T1000 (cell line): Measurements from ENCODE around the gene DISC1.
"Not testable (repeated sequence)": the region's sequence is repeated elsewhere in the genome, so short reads cannot be mapped to it uniquely, and the experiment has no call there.

ENCODE experiments used
- DNase-seq: peaks from one replicate; lab custom pipeline; 2025; ENCODE audit warnings: mixed read lengths; lab: John Stamatoyannopoulos, UW

DISC1 gene

GRCh38 chr1:231699784-231700183 lies 73.2 kb downstream of the DISC1 start:
- DNase-seq = no peak

GRCh38 chr1:231701306-231701705 lies 74.7 kb downstream of the DISC1 start:
- DNase-seq = no peak

- DNase-seq = no peak
Measured at GRCh38 chr1:231702331-231702730, 75.7 kb downstream of the DISC1 start.

DNA sequence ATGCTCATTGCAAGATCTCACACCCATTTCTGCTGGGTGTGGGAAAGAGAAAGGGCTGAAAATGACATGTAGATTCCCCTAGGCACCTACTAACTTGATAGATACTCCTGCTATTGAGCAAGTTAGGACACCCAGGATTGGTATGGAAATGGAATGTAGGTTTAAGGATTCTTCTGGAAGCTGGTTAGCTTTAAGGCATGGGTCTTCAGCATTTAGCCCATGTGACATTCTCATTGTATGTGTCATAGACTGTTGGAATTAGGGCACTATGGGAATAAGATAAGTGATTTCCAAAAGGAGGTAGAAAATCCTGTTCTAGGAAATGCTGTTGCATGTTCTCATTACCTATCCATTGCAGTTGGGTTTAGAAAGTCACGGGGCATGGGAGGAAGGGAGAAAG lies 76.2 kb downstream of the DISC1 start:
- no peak for DNase-seq

- DNase-seq = no peak
Measured at GRCh38 chr1:231705806-231706760, 79.5 kb downstream of the DISC1 start.

DNA sequence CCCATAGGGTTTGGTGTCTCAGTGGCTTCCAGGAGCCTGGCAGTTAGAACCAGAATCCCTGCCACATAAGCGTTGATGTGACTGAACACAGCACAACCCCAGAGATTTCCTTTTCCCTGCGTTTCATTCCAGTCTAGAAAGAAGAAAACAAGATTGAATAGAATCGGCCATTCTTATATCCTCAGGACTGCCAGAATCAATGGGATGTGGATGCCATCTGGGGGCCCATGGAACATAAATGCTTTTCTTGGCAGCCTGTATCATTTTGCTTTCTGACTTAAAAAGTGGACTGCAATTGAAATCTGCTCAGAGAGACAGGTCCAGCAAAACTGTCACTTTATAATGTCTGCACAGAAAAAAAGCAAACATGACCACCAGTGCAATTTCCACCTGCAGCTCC lies 80.3 kb downstream of the DISC1 start:
- DNase-seq = no peak

DNA sequence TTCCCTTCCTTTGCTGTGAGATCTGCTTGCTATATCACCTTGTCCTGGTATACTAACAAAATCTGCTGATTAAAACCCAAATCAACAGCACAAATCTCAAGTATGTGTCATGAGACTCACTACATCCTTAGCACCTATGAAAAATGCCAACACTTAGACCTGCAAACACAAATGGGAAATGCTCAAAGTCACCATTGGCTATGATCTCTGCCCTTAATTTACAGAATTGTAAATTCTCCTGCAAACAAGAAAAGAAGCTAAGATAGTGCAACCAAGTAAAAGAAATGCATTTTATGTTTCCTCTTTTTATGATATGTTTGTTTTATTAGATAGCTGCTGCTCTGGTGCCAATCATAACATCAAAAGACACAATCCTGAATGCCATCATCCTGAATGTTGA lies 80.8 kb downstream of the DISC1 start:
- DNase-seq = no peak

GRCh38 chr1:231708394-231708793 lies 81.8 kb downstream of the DISC1 start:
- no peak for DNase-seq

- no peak for DNase-seq
Measured at GRCh38 chr1:231714440-231714839, 87.8 kb downstream of the DISC1 start.

DNA sequence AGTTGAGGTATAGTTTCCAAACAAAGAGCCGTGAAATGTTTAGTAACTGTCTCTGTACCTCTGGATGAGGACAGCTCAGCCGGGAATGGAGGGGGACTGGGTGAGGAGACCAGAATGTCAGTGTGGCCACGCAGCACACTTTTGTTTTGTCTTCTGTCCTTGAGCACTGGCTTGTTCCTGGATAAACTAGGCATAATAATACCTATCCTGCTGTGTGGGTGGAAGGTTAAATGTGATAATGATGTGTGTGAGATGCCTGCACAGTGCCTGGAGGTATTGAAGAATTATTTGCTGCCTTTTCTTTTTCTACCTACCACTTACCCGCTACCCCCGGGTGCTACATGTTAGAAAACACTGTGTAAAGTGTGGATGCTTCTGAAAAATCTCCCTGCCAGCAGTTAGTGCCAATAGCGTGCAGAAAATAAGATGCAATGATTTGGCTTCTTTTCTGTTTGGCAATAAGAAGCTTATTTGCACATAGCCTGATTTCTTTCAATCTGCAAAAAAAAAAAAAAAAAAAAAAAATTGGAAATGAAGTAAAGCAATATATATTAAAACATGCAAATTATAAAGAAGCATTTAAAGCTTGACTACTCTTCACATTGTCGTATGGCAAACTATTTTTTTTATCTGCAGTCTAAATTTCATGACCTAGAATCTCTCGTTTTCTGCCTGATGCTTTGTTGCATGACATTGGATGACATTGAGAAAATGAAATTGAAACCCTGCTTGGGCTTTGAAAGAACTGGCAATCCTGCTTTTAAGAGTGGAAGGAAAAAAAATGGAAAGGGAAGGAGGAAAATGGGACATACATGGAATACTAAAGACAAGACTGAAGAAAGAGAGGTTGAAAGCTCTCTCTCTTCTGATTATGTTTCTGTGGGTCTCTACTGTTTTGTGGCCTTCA lies 89.5 kb downstream of the DISC1 start:
- no peak for DNase-seq

DNA sequence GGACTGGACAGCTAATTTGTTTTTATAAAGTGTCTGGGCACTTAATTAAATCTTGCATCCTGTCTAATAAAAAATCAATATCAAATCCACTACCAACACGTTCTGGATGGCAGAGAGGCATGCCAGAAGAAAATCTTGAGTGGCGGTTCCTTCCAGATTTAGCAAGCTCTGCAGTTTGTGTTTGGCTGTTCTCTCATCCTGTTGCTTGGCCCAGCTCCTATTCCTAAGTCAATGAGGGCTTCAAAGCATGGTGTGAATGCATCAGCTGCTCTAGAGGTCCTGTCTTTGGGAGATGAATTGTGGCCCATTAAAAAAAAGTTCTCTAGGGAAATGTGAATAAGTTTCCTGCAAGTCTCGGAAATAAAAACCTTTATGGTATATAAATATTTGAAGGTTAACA lies 90.3 kb downstream of the DISC1 start:
- no peak for DNase-seq

GRCh38 chr1:231719485-231720183 lies 93.0 kb downstream of the DISC1 start:
- no peak for DNase-seq

- no peak for DNase-seq
Measured at GRCh38 chr1:231720652-231721325, 94.2 kb downstream of the DISC1 start.

GRCh38 chr1:231721436-231721835 lies 94.8 kb downstream of the DISC1 start:
- no peak for DNase-seq

DNA sequence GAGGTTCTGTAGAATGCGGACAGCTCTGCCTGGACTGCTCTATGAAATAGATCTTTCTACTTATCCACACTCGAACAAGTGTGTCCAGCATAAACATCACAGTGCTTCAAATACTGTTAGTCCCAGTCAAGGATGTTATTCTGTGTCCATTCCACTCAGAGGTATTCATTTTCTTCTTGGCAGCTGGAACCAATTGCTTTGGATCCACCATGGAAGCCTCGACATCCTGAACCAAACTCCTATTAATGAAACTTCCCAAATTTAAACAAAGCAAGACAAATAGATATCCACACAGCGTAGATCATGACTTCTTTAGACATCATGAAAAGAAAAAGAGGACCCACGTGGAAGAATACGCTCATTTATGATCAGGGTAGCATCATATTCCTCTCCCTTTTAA lies 95.8 kb downstream of the DISC1 start:
- no peak for DNase-seq

GRCh38 chr1:231723146-231723545 lies 96.6 kb downstream of the DISC1 start:
- no peak for DNase-seq

DNA sequence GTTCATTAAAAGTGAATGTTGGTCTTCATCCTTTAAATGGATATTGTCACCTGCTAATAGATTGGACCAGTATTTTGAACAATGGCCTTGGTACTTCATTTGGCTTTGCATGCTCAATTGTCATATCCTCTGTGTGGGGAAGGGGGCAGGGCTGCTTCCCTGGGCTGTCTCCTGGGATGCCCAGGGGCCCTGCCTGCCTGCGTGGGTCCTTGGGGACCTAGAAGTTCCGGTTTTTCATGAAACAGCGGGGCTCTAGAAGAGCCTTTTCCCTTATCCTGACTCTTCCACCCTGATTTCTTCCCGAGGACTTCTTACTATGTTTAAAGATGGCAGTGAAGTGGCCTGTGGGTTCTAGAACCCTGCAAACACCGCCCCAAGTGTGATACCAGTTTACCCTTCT lies 97.5 kb downstream of the DISC1 start:
- no peak for DNase-seq

GRCh38 chr1:231724876-231725647 lies 98.5 kb downstream of the DISC1 start:
- DNase-seq = peak; percentile 48

- no peak for DNase-seq
Measured at GRCh38 chr1:231727171-231727570, 100.6 kb downstream of the DISC1 start.

GRCh38 chr1:231728987-231729386 lies 102.4 kb downstream of the DISC1 start:
- not testable (repeated sequence) for DNase-seq

DNA sequence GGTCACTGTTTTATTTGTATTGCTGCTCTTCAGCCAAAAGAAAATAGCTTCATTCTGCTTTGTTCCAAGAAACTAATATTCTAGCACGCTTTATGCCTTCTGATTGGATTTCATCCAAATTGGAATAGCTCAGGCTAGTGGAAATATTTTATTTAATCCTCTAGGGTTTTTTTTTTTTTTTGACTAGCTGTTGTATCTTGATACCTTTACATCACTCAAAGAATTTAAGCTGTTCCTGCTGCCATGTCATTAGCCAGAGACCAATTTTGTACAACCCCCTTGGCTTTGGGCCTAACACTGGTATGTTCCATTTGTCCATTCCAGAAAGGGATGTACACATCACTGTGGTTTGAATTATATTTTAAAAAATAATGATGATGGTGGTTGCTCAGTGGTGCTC lies 103.0 kb downstream of the DISC1 start:
- DNase-seq = no peak
